Measurements from ENCODE around the gene CMBL. TPM values are rescaled to one million over a fixed set of nuclear protein-coding genes. Genes with fewer than 3 reads are reported as not detected.
A peak's percentile ranks its signal among the peaks of the same experiment; 100 is the strongest.
"Not testable (repeated sequence)": the region's sequence is repeated elsewhere in the genome, so short reads cannot be mapped to it uniquely, and the experiment has no call there.

CMBL gene
- total RNA-seq, 1 donor from 2014 or later: 32.9 TPM

- peaks cover 14% of the 10 kb centered on the region for H3K27me3 Mint-ChIP-seq
- H3K9me3 Mint-ChIP-seq: no peaks in the 10 kb centered on the region
- TF ChIP-seq, protein P1, sequence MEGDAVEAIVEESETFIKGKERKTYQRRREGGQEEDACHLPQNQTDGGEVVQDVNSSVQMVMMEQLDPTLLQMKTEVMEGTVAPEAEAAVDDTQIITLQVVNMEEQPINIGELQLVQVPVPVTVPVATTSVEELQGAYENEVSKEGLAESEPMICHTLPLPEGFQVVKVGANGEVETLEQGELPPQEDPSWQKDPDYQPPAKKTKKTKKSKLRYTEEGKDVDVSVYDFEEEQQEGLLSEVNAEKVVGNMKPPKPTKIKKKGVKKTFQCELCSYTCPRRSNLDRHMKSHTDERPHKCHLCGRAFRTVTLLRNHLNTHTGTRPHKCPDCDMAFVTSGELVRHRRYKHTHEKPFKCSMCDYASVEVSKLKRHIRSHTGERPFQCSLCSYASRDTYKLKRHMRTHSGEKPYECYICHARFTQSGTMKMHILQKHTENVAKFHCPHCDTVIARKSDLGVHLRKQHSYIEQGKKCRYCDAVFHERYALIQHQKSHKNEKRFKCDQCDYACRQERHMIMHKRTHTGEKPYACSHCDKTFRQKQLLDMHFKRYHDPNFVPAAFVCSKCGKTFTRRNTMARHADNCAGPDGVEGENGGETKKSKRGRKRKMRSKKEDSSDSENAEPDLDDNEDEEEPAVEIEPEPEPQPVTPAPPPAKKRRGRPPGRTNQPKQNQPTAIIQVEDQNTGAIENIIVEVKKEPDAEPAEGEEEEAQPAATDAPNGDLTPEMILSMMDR (conservative IDR thresholded peaks at IDR 0.05): no peak
- peaks cover 6% of the 10 kb centered on the region for H3K4me1 Mint-ChIP-seq (ENCODE audit: unreplicated experiment)
- DNase-seq (ENCODE audit: extremely low spot score, unreplicated experiment): no peak
- H3K4me3 Mint-ChIP-seq: no peak overlapping the region
- H3K27ac Mint-ChIP-seq: no peak overlapping the region
- H3K36me3 Mint-ChIP-seq: no peaks in the 10 kb centered on the region
These were observed 8.3 kb upstream of the CMBL start for GRCh38 chr5:10315824-10316509.

- Mint-ChIP-seq H3K4me3 (no peak overlapping the region), H3K9me3 (no peaks in the 10 kb centered on the region), H3K27ac (no peak overlapping the region), H3K36me3 (no peaks in the 10 kb centered on the region), H3K4me1 (ENCODE audit: unreplicated experiment) (peaks cover 14% of the 10 kb centered on the region), H3K27me3 (peaks cover 14% of the 10 kb centered on the region)
- TF ChIP-seq, protein P1 (conservative IDR thresholded peaks at IDR 0.05): no peak
- DNase-seq (ENCODE audit: extremely low spot score, unreplicated experiment): no peak
These were observed 7.5 kb upstream of the CMBL start for GRCh38 chr5:10315201-10315600.

- H3K27me3 Mint-ChIP-seq: peaks cover 17% of the 10 kb centered on the region
- H3K36me3 Mint-ChIP-seq: no peaks in the 10 kb centered on the region
- H3K9me3 Mint-ChIP-seq: no peaks in the 10 kb centered on the region
- no peak for DNase-seq (ENCODE audit: extremely low spot score, unreplicated experiment)
- TF ChIP-seq, protein P1 (conservative IDR thresholded peaks at IDR 0.05): no peak
- H3K4me1 Mint-ChIP-seq (ENCODE audit: unreplicated experiment): peaks cover 27% of the 10 kb centered on the region
- peak overlapping the region; percentile 20 for H3K4me3 Mint-ChIP-seq
- peak overlapping the region; percentile 42 for H3K27ac Mint-ChIP-seq
These were observed 4.1 kb upstream of the CMBL start for GRCh38 chr5:10311595-10312425.

- not testable (repeated sequence) for H3K9me3 Mint-ChIP-seq; H3K4me3 Mint-ChIP-seq; DNase-seq (ENCODE audit: extremely low spot score, unreplicated experiment); H3K36me3 Mint-ChIP-seq
- Mint-ChIP-seq H3K4me1 (ENCODE audit: unreplicated experiment) (peaks cover 35% of the 10 kb centered on the region), H3K27me3 (peaks cover 17% of the 10 kb centered on the region), H3K27ac (peak overlapping the region; percentile 1)
These were observed 3.3 kb upstream of the CMBL start for GRCh38 chr5:10310835-10311570.

DNA sequence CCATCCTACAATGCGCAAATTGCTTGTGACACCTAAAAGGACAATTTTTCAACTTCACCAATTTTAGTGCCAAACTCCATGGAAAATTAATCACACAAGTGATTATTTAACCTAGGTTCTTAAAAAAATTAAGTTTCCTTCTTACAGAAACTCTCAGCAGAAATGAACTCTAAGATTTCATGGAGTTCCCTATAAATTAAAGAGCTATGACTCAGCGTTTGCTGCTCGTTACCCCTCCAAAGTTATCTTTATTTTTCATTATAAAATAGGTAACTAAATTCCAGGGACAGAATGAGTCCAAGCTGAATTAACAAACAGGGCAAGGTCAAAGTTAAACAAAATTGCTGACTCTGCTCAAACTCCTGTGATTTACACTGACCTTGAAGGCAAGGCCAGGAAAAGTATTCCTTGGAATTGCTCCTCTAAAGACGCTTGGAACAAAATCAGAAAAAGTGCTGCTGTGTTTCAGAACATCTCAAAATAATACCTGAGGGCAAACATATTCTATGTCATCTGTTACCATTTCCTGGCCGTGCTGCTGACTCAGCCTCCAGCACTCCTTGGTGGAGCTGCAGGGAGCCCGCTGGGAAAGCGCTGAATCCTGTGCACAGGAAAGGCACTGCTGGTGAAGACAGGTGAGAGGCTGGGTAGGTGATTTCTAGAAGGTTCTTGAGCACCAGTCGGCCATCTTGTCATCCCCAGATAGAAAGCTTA, 2.5 kb upstream of the CMBL start:
- peaks cover 38% of the 10 kb centered on the region for H3K4me1 Mint-ChIP-seq (ENCODE audit: unreplicated experiment)
- peak overlapping the region; percentile 30 for H3K4me3 Mint-ChIP-seq
- peaks cover 6% of the 10 kb centered on the region for H3K36me3 Mint-ChIP-seq
- TF ChIP-seq, protein P1 (conservative IDR thresholded peaks at IDR 0.05): no peak
- H3K27me3 Mint-ChIP-seq: peaks cover 17% of the 10 kb centered on the region
- DNase-seq (ENCODE audit: extremely low spot score, unreplicated experiment): no peak
- H3K9me3 Mint-ChIP-seq: no peaks in the 10 kb centered on the region
- peak overlapping the region; percentile 1 for H3K27ac Mint-ChIP-seq
